IPS-20b (cell line): ENCODE data around the gene ADGRE1.

Experiments
- H3K27ac ChIP-seq: one replicate; pipeline ENCODE4 v1.5.1; 2013; ENCODE audit warnings: low read length
- H3K27me3 ChIP-seq: 2 replicates; pipeline ENCODE4 v1.6.1; 2013; ENCODE audit warnings: mild to moderate bottlenecking, low read length, inconsistent platforms; ENCODE audit not compliant: insufficient read depth
- H3K36me3 ChIP-seq: 2 replicates; pipeline ENCODE4 v1.6.1; 2013; ENCODE audit warnings: low read depth, mild to moderate bottlenecking, inconsistent platforms, low read length, moderate library complexity; ENCODE audit not compliant: insufficient read depth
- H3K4me1 ChIP-seq: 2 replicates; pipeline ENCODE4 v1.6.1; 2013; ENCODE audit warnings: mild to moderate bottlenecking, control low read depth, inconsistent platforms, low read length, moderate library complexity; ENCODE audit not compliant: insufficient read depth
- H3K4me3 ChIP-seq: 2 replicates; pipeline ENCODE4 v1.5.1; 2013; ENCODE audit warnings: mild to moderate bottlenecking, low read length, inconsistent platforms
- H3K9ac ChIP-seq: 2 replicates; pipeline ENCODE4 v1.6.1; 2013; ENCODE audit warnings: low read depth, mild to moderate bottlenecking, inconsistent platforms, low read length, moderate library complexity
- H3K9me3 ChIP-seq: 2 replicates; pipeline ENCODE4 v1.6.1; 2013; ENCODE audit warnings: mild to moderate bottlenecking, low read depth, low read length, inconsistent platforms; ENCODE audit not compliant: insufficient read depth

ADGRE1 gene

DNA sequence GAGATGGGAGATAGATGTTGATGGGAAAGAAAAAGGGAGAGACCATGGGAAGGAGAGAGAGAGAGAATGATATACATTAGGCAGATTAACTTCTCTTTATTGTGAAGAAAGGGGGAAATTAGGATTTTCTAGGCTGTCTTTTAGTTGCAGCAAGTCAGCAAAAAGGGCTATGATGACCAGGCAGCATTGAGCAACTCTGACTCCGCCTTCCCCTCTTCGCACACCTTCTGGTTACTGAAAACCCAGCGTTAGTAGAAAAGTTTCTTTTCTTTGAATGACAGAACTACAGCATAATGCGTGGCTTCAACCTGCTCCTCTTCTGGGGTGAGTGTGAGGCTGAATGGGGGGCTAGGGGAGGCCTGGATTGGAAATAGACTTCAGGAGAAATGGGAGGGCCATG is at the start of gene ADGRE1:
TSS of gene ADGRE1 (plus strand) at position 264 of the 400 bp plus-strand sequence. CDS start at position 294, 30 bp downstream.
- no peaks in the 10 kb centered on the region for H3K36me3 ChIP-seq
- H3K4me1 ChIP-seq = no peaks in the 10 kb centered on the region
- no peak within 1 kb of the TSS for H3K27ac ChIP-seq
- no peak within 1 kb of the TSS for H3K4me3 ChIP-seq
- H3K9me3 ChIP-seq = peaks cover 62% of the 10 kb centered on the region
- no peaks in the 10 kb centered on the region for H3K27me3 ChIP-seq
- no peak within 1 kb of the TSS for H3K9ac ChIP-seq

GRCh38 chr19:6838062-6838655 is 49.2 kb upstream of the ADGRE1 start:
- Histone ChIP-seq H3K9me3 (peaks cover 6% of the 10 kb centered on the region), H3K4me3 (no peak overlapping the region), H3K36me3 (no peaks in the 10 kb centered on the region), H3K9ac (no peak overlapping the region), H3K4me1 (no peaks in the 10 kb centered on the region), H3K27ac (no peak overlapping the region), H3K27me3 (no peaks in the 10 kb centered on the region)

GRCh38 chr19:6842871-6843607 is 44.3 kb upstream of the ADGRE1 start:
- no peaks in the 10 kb centered on the region for H3K27me3 ChIP-seq
- H3K9me3 ChIP-seq = no peaks in the 10 kb centered on the region; the same call in 1 of the 2 replicates
- H3K4me3 ChIP-seq = no peak overlapping the region
- H3K9ac ChIP-seq = no peak overlapping the region
- H3K36me3 ChIP-seq = no peaks in the 10 kb centered on the region
- H3K27ac ChIP-seq = no peak overlapping the region
- no peaks in the 10 kb centered on the region for H3K4me1 ChIP-seq

DNA sequence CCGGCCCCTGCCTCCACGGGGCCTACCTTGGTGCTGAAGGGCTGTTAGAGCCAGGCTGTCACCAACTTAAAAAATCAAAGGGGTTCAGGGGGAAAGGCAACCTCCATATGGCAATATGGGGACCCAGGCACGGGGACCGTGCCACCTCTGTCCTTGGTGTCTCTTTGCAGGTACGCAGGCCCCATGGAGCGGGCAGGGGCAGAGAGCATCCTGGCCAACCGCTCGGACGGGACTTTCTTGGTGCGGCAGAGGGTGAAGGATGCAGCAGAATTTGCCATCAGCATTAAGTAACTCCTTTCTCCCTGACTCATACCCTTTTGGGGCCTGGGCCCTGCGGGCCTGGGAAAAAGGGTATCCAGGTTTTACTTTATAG is 39.6 kb upstream of the ADGRE1 start:
- Histone ChIP-seq H3K27me3 (no peaks in the 10 kb centered on the region), H3K27ac (no peak overlapping the region), H3K4me3 (no peak overlapping the region), H3K9ac (no peak overlapping the region), H3K4me1 (no peaks in the 10 kb centered on the region), H3K9me3 (no peaks in the 10 kb centered on the region; the same call in 1 of the 2 replicates), H3K36me3 (no peaks in the 10 kb centered on the region)

DNA sequence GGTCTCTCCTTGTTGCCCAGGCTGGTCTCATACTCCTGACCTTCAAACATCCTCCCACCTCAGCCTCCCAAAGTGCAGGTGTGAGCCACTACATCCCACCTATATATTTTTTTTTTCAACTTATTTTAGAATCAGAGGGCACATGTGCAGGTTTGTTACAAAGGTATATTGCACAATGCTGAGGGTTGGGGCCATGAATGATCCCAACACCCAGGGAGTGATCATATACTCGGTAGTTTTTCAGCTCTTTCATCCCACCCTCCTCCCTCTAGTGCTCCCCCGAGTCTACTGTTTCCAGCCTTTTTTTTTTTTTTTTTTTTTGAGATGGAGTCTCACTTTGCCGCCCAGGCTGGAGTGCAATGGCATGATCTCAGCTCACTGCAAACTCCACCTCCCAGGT is 38.4 kb upstream of the ADGRE1 start:
- H3K27me3 ChIP-seq = no peaks in the 10 kb centered on the region
- H3K9me3 ChIP-seq = no peaks in the 10 kb centered on the region; the same call in 1 of the 2 replicates
- H3K27ac ChIP-seq = no peak overlapping the region
- H3K9ac ChIP-seq = no peak overlapping the region
- no peaks in the 10 kb centered on the region for H3K36me3 ChIP-seq
- H3K4me3 ChIP-seq = no peak overlapping the region
- H3K4me1 ChIP-seq = no peaks in the 10 kb centered on the region

GRCh38 chr19:6849876-6850275 is 37.5 kb upstream of the ADGRE1 start:
- H3K9ac ChIP-seq = no peak overlapping the region
- no peaks in the 10 kb centered on the region for H3K4me1 ChIP-seq
- no peaks in the 10 kb centered on the region for H3K36me3 ChIP-seq
- no peaks in the 10 kb centered on the region; the same call in 1 of the 2 replicates for H3K9me3 ChIP-seq
- H3K27me3 ChIP-seq = no peaks in the 10 kb centered on the region
- no peak overlapping the region for H3K27ac ChIP-seq
- H3K4me3 ChIP-seq = no peak overlapping the region

- Histone ChIP-seq H3K27me3 (no peaks in the 10 kb centered on the region), H3K27ac (no peak overlapping the region), H3K9me3 (no peaks in the 10 kb centered on the region; the same call in 1 of the 2 replicates), H3K9ac (no peak overlapping the region), H3K36me3 (no peaks in the 10 kb centered on the region), H3K4me1 (no peaks in the 10 kb centered on the region), H3K4me3 (no peak overlapping the region)
Observed at GRCh38 chr19:6851359-6851758, 36.0 kb upstream of the ADGRE1 start.

DNA sequence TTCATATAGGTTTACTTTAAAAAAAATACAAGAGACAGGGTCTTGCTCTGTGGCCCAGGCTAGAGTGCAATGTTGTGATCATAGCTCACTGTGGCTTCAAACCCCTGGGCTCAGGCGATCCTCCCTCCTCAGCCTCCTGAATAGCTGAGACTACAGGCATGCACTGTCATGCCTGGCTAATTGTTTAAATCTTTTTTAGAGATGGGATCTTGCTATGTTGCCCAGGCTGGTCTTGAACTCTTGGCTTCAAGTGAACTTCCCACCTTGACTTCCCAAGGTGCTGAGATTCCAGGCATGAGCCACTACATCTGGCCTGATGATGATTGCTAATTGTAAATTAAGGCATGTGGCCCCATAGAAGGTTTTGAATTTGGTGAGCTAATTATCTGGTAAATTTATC is 35.4 kb upstream of the ADGRE1 start:
- Histone ChIP-seq H3K4me1 (no peaks in the 10 kb centered on the region), H3K27me3 (no peaks in the 10 kb centered on the region)

GRCh38 chr19:6853868-6854267 is 33.5 kb upstream of the ADGRE1 start:
- Histone ChIP-seq H3K27ac (no peak overlapping the region), H3K9ac (no peak overlapping the region), H3K36me3 (no peaks in the 10 kb centered on the region), H3K4me1 (no peaks in the 10 kb centered on the region), H3K4me3 (no peak overlapping the region), H3K27me3 (no peaks in the 10 kb centered on the region), H3K9me3 (no peaks in the 10 kb centered on the region)

More for the DNA sequence above, 35.4 kb upstream of the ADGRE1 start:
- H3K27ac ChIP-seq = no peak overlapping the region
- no peak overlapping the region for H3K9ac ChIP-seq
- no peaks in the 10 kb centered on the region; the same call in 1 of the 2 replicates for H3K9me3 ChIP-seq
- no peak overlapping the region for H3K4me3 ChIP-seq
- H3K36me3 ChIP-seq = no peaks in the 10 kb centered on the region

DNA sequence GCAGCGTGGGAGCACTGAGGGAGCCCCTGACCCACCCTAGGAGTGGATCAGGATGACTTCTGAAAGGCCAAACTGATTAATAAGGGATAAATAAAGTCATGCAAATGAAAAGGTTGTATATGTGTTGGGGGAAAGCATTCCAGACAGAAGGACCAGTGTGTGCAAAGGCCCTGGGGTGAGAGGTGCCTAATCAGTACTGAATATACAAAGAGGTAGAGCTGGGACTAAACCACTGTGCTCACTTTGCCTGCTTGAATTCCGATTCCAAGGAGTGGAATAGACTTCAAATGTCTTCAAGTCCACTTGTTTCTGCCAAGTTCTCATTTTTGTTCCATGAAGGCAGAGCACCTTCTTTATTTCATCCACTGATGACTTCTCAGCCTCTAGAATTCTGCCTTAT is 32.6 kb upstream of the ADGRE1 start:
- H3K9me3 ChIP-seq = no peaks in the 10 kb centered on the region
- H3K9ac ChIP-seq = no peak overlapping the region
- no peaks in the 10 kb centered on the region for H3K4me1 ChIP-seq
- H3K27me3 ChIP-seq = no peaks in the 10 kb centered on the region
- H3K27ac ChIP-seq = no peak overlapping the region
- H3K36me3 ChIP-seq = no peaks in the 10 kb centered on the region
- H3K4me3 ChIP-seq = no peak overlapping the region

GRCh38 chr19:6856749-6857372 is 30.5 kb upstream of the ADGRE1 start:
- Histone ChIP-seq H3K4me3 (no peak overlapping the region), H3K27me3 (no peaks in the 10 kb centered on the region), H3K4me1 (no peaks in the 10 kb centered on the region), H3K9ac (no peak overlapping the region), H3K36me3 (no peaks in the 10 kb centered on the region), H3K27ac (no peak overlapping the region), H3K9me3 (no peaks in the 10 kb centered on the region)
